Measurements from ENCODE around the gene FBRSL1.

Gene FBRSL1

DNA sequence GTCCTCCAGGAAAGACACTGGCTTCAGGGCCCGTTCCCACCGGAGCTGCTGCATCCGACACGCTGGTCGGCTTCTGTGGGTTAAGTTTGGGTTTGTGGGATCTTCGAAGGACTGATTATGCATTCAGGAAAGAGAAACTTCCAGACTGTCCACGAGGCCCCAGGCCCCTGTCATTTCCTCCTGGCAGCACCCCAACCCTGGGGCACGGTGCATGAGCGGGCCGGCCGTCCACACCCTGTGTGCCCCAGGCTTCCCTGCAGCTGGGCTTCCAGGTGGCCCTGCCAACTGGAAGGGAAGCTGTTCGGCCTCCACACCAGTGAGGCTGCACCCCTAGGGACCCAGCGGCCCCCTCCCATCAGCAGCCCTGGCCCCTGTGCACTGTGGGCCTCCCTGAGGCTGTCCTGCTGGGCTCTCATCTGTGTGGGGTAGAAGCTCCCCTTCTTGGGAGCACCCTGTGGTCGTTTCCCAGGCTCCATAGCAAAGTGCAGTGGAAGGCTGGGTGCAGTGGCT, 9.3 kb upstream of the FBRSL1 start:
- intact Hi-C loops (cut with DNase I), result no loop called here
- DNase-seq, result peak in 1 of 42 donors; percentile 3

DNA sequence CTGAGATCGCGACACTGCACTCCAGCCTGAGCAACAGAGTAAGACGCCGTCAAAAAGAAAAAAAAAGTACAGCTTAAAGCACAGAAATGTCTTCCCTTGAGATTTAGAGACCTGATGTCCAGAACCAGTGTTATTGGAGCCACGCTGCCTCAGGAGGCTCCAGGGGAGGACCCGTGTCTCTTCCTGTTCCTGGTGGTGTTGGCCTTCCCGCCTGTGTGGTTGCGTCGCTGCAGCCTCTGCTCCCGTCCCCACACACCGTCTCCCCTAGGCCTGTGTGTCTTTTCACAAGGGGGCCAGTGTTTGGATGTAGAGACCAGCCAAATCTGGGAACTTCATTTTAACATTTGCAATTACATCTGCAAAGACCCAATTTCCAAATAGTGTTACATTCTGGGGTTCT, 8.6 kb upstream of the FBRSL1 start:
- DNase-seq, result no peak
- intact Hi-C loops (cut with DNase I), result no loop called here

DNA sequence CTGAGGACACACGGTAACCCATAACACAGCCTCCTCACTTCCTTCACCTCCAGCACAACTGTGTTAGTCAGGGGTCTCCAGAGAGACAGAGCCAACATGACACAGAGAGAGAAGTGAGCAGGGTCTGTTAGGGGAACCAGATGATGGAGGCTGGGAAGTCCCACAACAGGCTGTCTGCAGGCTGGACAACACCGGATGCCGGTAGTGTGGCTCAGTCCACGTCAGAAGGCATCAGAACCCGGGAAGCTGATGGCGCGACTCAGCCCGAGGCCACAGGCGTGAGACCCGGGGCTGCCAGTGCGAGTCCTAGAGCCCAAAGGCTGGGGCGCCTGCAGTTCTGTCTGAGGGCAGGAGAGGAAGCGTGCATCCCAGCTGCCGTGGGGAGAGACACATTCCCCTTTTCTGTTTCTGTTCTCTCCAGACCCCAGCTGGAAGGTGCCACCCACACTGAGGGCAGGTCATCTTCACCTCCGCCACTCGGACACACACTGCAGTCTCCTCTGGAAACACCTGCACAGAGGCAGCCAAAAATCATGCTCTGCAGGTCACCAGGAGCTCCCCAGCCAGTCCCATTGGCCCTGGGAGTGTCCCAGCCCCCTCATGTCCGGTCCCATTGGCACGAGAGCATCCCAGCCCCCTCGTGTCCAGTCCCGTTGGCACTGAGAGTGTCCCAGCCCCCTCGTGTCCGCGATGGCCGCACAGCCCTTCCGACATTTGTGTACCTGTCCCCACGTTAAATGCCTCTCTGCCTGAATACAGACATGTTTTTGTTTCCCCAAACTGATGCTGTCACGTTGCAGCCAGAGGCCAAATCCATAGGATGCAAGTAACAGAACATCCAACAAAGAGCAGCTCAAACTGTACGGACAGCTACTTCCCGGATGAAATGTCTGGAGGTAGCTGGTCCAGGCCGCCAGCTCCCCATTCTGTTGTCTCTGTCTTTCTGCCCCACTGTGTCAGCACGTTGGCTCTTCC, 7.9 kb upstream of the FBRSL1 start:
- DNase-seq, result no peak
- intact Hi-C loops (cut with DNase I), result no loop called here

DNA sequence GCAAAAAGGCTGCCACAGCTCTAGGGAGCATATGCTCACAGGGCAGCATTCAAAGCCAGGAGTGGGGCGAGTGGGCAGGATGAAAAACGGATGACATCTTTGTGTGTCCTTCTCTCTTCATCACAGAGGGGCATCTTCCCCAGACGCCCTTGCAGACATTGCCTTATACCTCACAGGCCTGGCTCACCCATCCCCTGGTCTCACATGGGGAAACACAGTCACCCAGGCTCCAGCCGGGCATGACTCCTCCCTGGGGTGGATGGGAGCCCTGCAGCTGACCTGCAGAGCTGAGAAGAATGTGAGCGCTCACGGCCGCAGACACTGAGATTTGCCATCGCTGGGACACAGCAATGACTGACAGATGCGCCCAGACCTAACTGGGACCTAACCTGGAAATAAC, 7.2 kb upstream of the FBRSL1 start:
- intact Hi-C loops (cut with DNase I), result no loop called here
- DNase-seq, result no peak

DNA sequence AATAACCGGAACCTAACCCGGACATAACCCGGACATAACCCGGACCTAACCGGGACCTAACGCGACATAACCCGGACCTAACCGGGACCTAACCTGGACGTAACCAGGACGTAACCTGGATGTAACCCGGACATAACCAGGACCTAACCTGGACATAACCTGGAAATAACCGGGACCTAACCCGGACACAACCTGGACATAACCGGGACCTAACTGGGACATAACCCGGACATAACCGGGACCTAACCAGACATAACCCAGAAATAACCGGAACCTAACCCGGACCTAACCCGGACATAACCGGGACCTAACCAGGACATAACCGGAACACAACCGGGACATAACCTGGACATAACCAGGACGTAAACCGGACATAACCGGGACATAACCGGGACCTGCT, 6.7 kb upstream of the FBRSL1 start:
- intact Hi-C loops (cut with DNase I), result no loop called here
- no peak for DNase-seq

DNA sequence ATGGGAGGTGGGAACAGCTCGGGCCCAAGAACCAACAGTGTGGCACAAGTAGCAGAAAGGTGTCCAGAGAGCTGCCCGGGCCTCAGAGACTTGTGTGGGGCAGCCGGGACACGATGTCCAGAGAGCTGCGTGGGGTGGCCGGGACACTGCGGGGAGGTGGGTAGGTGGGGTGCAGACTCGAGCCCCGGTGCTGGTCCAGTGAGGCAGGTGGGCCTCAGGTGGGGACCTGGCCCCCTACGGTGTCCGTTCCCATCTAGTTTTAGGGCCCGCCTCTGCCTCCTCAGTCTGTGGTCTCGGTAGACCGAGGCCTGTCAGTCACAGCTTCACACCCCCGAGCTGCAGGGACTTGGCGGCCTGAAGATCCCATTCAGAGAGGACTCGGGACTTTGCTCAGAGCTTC, 6.3 kb upstream of the FBRSL1 start:
- DNase-seq, result no peak
- intact Hi-C loops (cut with DNase I), result no loop called here

DNA sequence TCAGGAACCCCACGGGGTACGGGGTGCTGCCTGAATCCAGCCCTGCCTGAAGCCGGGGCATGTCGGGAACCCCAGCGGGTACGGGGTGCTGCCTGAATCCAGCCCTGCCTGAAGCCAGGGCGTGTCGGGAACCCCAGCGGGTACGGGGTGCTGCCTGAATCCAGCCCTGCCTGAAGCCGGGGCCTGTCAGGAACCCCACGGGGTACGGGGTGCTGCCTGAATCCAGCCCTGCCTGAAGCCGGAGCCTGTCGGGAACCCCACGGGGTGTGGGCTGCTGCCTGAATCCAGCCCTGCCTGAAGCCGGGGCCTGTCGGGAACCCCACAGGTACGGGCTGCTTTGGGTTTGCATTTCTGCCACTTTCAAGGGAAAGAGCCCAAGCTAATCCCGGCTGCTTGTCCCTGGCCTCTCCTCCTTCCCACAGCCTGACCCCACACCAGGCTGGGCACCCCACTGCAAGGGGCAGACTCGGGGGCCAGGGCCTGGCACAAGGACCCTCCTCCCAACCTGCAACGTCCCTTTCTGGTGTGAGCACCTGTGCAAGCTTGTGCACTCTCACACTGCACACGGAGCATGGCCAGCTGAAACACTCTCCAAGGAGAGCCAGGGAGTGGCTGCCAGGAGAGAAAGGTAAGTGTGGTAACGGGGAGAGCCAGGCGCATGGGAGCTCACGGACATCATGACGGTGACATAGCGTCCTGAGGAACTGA, 5.6 kb upstream of the FBRSL1 start:
- intact Hi-C loops (cut with DNase I), result no loop called here
- DNase-seq, result peak in 1 of 42 donors; percentile 3

DNA sequence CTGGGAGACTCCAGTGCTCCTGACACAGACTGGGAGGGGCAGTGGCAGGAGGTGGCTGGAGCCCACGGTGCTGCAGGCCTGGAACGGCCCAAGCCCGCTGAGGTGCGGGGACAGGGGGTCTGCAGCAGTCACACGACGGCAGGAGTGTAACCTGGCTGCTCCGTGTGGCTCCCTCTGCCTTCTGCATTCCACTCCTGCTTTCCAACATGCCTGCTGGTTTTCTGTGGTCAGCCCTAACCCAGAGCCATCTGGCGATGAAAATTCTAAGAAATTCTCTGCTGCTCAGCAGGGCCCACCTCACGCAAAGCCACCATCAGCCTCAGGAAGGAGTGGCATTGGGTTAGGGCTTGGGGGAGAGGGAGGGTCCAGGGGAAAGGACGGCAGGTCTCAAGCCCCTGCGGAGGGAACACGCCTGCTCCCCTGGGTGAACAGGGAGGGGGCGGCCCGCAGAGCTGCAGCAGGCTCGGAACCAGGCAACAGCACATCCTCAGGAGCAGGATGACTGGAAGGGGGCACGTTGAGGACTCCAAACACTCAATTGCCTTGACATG, 5.0 kb upstream of the FBRSL1 start:
- DNase-seq, result peak in 1 of 42 donors; percentile 3
- intact Hi-C loops (cut with DNase I), result no loop called here

DNA sequence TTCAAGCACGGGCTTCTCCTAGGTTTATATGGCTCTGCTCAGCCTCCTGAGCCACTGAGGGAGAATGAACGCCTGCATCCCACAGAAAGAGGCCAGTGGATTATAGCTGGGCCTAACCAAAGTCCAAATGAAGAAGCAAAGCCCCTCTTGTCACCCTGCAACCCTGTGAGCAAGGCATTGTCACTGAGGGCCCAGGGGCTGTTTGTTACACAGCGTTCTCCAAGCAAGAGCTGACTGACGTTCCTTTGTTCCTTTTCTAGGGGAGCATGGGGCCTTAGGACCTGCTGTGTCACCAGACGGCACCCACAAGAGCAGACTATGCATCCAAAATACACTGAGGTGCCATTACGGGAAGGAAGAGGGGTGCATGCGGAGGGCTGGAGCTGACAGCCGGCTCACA, 4.3 kb upstream of the FBRSL1 start:
- DNase-seq, result peak in 1 of 42 donors; percentile 2
- intact Hi-C loops (cut with DNase I), result no loop called here

DNA sequence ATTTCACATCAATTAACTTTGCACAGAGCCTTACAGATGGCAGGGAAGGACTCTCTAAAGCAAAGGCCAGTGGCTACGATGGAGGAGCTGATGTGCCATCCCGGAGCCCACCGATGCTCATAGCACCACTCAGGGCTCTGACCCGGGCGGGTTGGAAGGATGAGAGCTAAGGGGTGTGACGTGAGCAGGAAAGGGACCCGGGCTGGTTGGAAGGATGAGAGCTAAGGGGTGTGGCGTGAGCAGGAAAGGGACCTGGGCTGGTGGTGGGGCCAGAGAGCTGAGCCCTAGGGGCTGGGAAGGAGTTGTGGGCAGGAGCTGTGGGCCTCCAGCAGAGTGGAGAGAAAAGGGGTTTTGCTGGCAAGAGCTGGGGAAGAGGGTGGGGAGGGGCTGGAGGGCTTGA, 3.8 kb upstream of the FBRSL1 start:
- DNase-seq, result no peak
- intact Hi-C loops (cut with DNase I), result no loop called here

DNA sequence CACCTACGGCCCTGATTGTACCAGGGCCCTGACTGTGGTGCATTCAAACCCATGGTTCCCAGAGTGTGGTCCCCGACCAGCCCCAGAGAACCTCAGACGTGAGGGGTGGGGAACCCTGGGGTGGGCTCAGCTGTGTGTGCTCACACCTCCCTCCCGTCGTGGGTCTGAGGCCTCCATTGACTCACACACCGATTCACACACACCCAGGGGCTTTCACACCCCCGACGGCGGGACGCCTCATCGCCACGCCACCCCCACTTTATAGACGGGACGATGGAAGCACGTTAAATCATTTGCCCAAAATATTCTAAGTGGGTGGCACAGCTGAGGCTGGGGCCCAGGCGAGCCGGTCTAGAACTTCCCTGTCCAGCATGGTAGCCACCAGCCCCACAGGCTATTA, 3.4 kb upstream of the FBRSL1 start:
- intact Hi-C loops (cut with DNase I), result no loop called here
- DNase-seq, result no peak

DNA sequence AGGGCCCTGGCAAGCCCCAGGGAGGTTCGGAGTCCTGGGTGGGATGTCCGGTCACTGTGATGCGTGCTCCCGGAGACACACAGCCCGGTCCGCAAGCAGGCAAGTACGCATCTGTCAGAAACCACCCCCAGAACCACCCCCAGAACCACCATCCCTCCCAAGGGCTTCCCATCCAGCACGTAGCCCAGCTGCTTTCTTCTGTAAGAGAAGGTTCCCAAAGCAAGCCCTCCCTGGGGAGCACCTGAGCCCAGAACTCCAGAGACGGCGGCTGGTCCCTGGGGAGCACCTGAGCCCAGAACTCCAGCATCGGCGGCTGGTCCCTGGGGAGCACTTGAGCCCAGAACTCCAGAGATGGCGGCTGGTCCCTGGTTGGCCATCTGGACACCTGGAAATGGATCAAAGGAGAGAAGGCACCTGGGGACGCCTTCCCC, 2.6 kb upstream of the FBRSL1 start:
- intact Hi-C loops (cut with DNase I), result no loop called here
- DNase-seq, result no peak

DNA sequence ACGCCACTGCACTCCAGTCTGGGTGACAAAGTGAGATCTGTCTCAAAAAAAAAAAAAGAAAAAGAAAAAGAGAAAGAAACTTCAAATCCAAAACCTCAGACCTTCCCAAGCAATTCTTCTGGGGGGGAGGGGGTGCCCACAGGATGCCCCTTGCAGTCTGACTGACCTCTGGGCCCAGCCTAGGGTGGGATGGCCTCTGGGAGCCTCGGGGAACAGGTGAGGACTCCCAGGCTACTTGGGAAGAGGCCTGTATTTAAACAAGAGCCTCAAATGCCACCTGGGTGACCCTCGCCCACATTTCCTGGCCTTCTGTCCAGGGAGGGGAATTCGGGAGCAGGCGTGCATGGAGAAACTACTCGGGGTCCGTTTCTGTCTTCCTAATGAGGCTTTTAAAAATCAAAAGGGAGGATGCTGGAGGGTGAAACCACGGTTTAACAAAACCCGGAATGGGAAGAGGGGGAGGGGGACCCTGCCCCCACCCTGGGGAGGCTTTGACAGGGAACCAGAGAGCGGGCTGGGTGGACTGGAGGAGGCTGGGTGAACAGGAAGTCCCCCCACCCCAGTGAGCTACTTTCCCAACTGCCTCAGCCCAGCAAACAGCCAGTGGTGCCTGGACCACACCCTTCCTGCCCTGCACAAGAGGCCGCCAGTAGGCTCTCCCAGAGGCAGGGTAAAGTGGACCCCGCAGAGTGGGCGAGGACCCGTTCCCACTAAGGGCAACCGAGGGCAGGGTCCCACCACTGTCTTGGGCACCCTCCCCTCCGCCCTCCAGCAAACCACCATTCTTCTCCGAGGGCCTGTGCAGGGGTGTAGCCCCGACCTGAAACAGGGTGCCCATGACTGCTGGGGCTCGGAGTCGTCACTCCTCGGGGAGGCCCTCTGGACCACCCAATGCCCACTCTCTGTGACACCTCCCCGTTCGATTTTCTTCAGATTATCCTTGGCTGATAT, 1.5 kb upstream of the FBRSL1 start:
- no peak for DNase-seq
- intact Hi-C loops (cut with DNase I), result no loop called here

DNA sequence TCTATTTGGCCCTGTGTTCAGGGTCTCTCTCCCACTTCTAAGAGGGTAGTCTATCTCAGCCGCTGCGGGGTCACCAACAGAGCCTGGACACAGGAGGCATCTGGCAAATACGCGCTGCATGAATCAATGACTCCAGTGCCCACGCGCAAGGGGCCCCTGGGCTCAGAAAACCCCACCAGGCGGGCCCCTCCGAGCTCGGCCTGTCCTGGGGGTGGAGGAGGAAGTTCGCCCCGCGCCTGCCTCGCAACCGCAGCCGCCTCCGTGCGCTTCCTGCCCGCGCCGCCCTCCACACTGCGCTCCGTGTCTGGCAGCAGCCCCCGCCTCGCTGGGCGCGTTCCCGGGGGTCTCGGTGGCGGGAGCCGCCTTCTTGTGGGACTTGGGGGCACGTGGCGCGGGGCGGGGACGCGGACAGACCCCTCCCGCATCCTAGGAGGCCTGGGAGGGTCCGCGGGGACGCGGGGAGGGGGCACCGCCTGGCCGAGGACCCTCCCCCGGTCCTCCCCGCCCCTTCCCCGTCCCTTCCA, 811 bp upstream of the FBRSL1 start:
- intact Hi-C loops (cut with DNase I), result no loop called here
- peak in 2 of 42 donors; percentile 15 to 30 for DNase-seq

DNA sequence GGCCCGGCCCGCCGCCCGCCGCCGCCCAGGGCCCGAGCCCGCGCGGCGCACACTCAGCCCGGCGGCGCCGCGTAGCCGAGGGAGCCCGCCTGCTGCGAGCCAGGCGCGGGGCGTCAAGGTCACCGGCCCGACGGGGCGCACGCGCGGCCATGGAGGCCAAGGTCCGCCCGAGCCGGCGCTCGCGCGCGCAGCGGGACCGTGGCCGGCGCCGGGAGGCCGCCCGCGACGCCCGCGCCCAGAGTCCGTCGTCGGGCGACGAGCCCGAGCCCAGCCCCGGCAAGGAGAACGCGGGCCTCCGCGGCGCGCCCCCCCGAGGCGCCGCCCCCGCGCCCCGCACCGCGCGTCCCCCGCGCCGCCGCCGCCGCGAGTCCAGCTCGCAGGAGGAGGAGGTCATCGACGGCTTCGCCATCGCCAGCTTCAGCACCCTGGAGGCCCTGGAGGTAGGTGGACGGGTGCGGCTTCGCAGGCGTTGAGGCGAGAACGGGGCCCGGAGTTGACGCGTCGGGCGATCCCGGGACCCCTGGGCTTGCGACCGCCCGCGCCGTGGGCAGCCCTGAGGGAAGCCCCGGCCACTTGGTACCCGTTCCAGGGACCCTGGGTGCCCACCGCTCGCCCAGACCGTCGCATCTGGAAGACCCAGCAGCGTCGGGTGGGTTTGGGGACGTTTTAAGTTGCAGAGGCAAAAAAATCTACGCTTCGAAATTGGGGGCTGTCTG, 629 bp downstream of the FBRSL1 start:
- intact Hi-C loops (cut with DNase I), result loop anchor here (5.0 kb wide), 1 partner anchor 37 kb away; no protein-coding TSS in a partner anchor
- no peak for DNase-seq

DNA sequence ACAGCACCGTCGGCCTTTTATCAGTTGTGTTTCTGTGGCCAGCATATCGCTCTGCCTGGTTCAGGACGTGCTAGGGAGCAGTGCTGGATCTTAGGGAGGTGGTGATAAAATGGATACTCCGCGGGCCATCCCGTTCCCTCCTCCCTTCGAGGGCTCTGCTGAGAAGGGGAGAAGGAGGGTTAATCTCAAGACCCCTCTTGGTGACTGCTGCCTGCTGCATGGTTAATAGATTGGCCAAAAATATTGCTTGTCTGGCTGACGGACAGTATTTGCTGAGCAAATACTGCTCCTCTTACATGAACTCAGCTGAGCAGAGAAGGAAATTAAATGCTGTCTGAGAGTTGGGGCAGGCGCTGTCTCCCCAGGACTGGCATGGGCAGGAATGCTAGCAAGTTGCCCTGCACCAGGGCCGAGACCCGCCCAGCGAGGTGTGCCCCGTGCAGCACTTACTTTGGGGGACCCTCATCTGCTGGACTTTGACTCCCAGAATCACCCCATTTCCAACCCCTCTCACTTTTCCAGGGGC, 1.2 kb downstream of the FBRSL1 start:
- intact Hi-C loops (cut with DNase I), result loop anchor here (5.0 kb wide), 1 partner anchor 36 kb away; no protein-coding TSS in a partner anchor
- no peak for DNase-seq

DNA sequence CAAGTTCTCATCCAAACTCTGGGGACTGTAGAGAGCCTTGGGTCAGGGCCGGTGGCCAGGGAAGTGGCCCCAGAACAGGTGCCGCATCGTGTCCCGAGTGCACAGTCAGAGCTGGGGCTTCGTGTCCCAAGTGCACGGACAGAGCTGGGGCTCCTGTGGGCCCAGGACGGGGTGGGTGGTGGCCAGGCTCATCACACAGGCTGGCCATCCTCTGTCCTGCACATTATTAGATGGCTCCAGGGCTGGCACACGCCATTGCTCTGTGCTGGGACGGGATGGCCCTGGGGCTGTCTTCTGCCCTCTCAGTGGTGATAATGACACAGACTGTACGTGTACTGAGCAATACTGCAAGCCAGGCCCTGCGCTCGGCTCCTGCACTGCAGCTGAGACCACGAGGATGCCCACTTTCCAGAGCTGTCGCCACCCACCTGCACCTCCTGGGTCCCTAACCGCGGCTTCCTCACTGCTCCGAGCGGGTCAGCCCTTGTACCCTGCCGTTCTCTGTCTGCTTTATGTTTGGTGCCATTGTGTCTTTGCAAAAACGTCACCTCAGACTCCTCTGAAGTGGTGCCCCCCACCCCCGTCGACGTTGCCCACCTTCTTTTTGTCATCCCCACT, 1.9 kb downstream of the FBRSL1 start:
- intact Hi-C loops (cut with DNase I), result loop anchor here (5.0 kb wide), 1 partner anchor 35 kb away; no protein-coding TSS in a partner anchor
- no peak for DNase-seq

All from head of caudate nucleus (tissue), 42 donors.